Astrocyte (in vitro differentiated cells and primary cell): ENCODE results near the gene SEPTIN12. TPM values are rescaled to one million over a fixed set of nuclear protein-coding genes. Genes with fewer than 3 reads are reported as not detected.

Experiments
- DNase-seq: peaks from one replicate; pipeline ENCODE4 v3.0.0-alpha.2; 2010; ENCODE audit warnings: low read depth
- FAIRE-seq: peaks from 2 replicates; lab custom pipeline; 2011; peaks lifted over from hg19 to GRCh38; lab: Jason Lieb, UNC
- H2AFZ ChIP-seq: 2 replicates; pipeline ENCODE4 v1.6.0; 2012; ENCODE audit warnings: low read depth, low read length, inconsistent platforms
- H3K27ac ChIP-seq: 2 replicates; pipeline ENCODE4 v1.5.1; 2011; ENCODE audit warnings: low read depth, low read length, inconsistent platforms
- H3K27me3 ChIP-seq: 2 replicates; pipeline ENCODE4 v1.6.0; 2011; ENCODE audit warnings: low read length, inconsistent platforms; ENCODE audit not compliant: insufficient read depth
- H3K36me3 ChIP-seq: 2 replicates; pipeline ENCODE4 v1.5.1; 2011; ENCODE audit warnings: low read length, inconsistent platforms; ENCODE audit not compliant: insufficient read depth
- H3K4me1 ChIP-seq: 2 replicates; pipeline ENCODE4 v1.5.1; 2011; ENCODE audit warnings: low read length, inconsistent platforms; ENCODE audit not compliant: insufficient read depth
- H3K4me2 ChIP-seq: 2 replicates; pipeline ENCODE4 v1.6.0; 2012; ENCODE audit warnings: low read length, inconsistent platforms
- H3K4me3 ChIP-seq: 2 replicates; pipeline ENCODE4 v1.5.1; 2011; ENCODE audit warnings: low read depth, mild to moderate bottlenecking, low read length, inconsistent platforms; ENCODE audit not compliant: insufficient read depth
- H3K79me2 ChIP-seq: 2 replicates; pipeline ENCODE4 v1.6.0; 2012; ENCODE audit warnings: mild to moderate bottlenecking, low read length, inconsistent platforms; ENCODE audit not compliant: insufficient read depth
- H3K9ac ChIP-seq: 2 replicates; pipeline ENCODE4 v1.6.0; 2012; ENCODE audit warnings: mild to moderate bottlenecking, low read length, inconsistent platforms
- H3K9me3 ChIP-seq: 2 replicates; pipeline ENCODE4 v1.5.1; 2012; ENCODE audit warnings: low read depth, mild to moderate bottlenecking, low read length, inconsistent platforms; ENCODE audit not compliant: insufficient read depth
- H4K20me1 ChIP-seq: 2 replicates; pipeline ENCODE4 v1.6.0; 2012; ENCODE audit warnings: low read length, inconsistent platforms; ENCODE audit not compliant: insufficient read depth
- H3K27ac Mint-ChIP-seq: one replicate; pipeline ENCODE4 v1.8.0; 2021; ENCODE audit warnings: mild to moderate bottlenecking, mixed read lengths; ENCODE audit not compliant: unreplicated experiment
- H3K27me3 Mint-ChIP-seq: one replicate; pipeline ENCODE4 v1.8.0; 2021; ENCODE audit warnings: low read depth, mixed read lengths; ENCODE audit not compliant: unreplicated experiment
- H3K36me3 Mint-ChIP-seq: one replicate; pipeline ENCODE4 v1.8.0; 2021; ENCODE audit warnings: low read depth, mixed read lengths; ENCODE audit not compliant: unreplicated experiment
- H3K4me1 Mint-ChIP-seq: one replicate; pipeline ENCODE4 v1.8.0; 2021; ENCODE audit warnings: low read depth, mixed read lengths; ENCODE audit not compliant: unreplicated experiment
- H3K4me3 Mint-ChIP-seq: one replicate; pipeline ENCODE4 v1.8.0; 2021; ENCODE audit warnings: mild to moderate bottlenecking, moderate library complexity, mixed read lengths; ENCODE audit not compliant: unreplicated experiment
- H3K9me3 Mint-ChIP-seq: one replicate; pipeline ENCODE4 v1.8.0; 2021; ENCODE audit warnings: mild to moderate bottlenecking, mixed read lengths; ENCODE audit not compliant: unreplicated experiment
- CTCF ChIP-seq: IDR thresholded peaks from 2 replicates; pipeline ENCODE4 v1.5.1; 2011; ENCODE audit warnings: low read depth, mild to moderate bottlenecking, inconsistent platforms, low read length, moderate library complexity; ENCODE audit not compliant: insufficient read depth
- EZH2 ChIP-seq: IDR thresholded peaks from 2 replicates; pipeline ENCODE4 v1.6.1; 2012; ENCODE audit warnings: mild to moderate bottlenecking, low read length, inconsistent platforms; ENCODE audit not compliant: insufficient read depth
- total RNA-seq: library from RNA; stranded (reverse); gene quantifications from 2 replicates; pipeline ENCODE4 v1.2.1, GENCODE V29; 2021

The SEPTIN12 gene
- total RNA-seq, 1 donor from 2014 or later: 5.9 TPM

- H3K27ac Mint-ChIP-seq: peak within 1 kb of the TSS; percentile 80
- peak within 1 kb of the TSS; percentile 75 for H3K27ac ChIP-seq
- no peak for FAIRE-seq
Observed at GRCh38 chr16:4734063-4734729, 53.9 kb downstream of the SEPTIN12 start, which contains the start of the genes ANKS3 and DNAAF8. ANKS3 (minus strand) TSS chr16:4734271; CDS start chr16:4730149, 4,122 bp downstream. DNAAF8 (plus strand) TSS chr16:4734537; CDS start chr16:4736515, 1,978 bp downstream.

GRCh38 chr16:4733747-4734062 is 54.4 kb downstream of the SEPTIN12 start:
- peak overlapping the region; percentile 91 for H3K4me3 Mint-ChIP-seq
- H3K27ac ChIP-seq: peak overlapping the region; percentile 45
- H3K4me2 ChIP-seq: peak overlapping the region; percentile 100
- H3K9me3 Mint-ChIP-seq: no peaks in the 10 kb centered on the region
- H3K36me3 ChIP-seq: peaks cover 7% of the 10 kb centered on the region
- peaks cover 7% of the 10 kb centered on the region for H3K4me1 Mint-ChIP-seq
- peak overlapping the region; percentile 99 for H2AFZ ChIP-seq
- no peaks in the 10 kb centered on the region for H3K27me3 ChIP-seq
- H3K4me3 ChIP-seq: peak overlapping the region; percentile 93
- DNase-seq: no peak
- no peaks in the 10 kb centered on the region for H3K9me3 ChIP-seq
- H3K9ac ChIP-seq: peak overlapping the region; percentile 90
- H4K20me1 ChIP-seq: peaks cover 5% of the 10 kb centered on the region
- H3K27me3 Mint-ChIP-seq: peaks cover 5% of the 10 kb centered on the region
- peaks cover 9% of the 10 kb centered on the region for H3K4me1 ChIP-seq
- H3K79me2 ChIP-seq: peaks cover 34% of the 10 kb centered on the region
- FAIRE-seq: no peak
- peaks cover 6% of the 10 kb centered on the region for H3K36me3 Mint-ChIP-seq
- TF ChIP-seq CTCF (no peak), EZH2 (no peak)
- peak overlapping the region; percentile 62 for H3K27ac Mint-ChIP-seq

More at GRCh38 chr16:4734063-4734729, 53.9 kb downstream of the SEPTIN12 start, which contains the start of the genes ANKS3 and DNAAF8:
- Histone ChIP-seq H4K20me1 (peaks cover 3% of the 10 kb centered on the region), H3K27me3 (no peaks in the 10 kb centered on the region), H3K9ac (peak within 1 kb of the TSS; percentile 90), H2AFZ (peak within 1 kb of the TSS; percentile 99), H3K4me2 (peak within 1 kb of the TSS; percentile 100), H3K36me3 (peaks cover 7% of the 10 kb centered on the region), H3K79me2 (peaks cover 34% of the 10 kb centered on the region), H3K4me3 (peak within 1 kb of the TSS; percentile 93), H3K4me1 (peaks cover 9% of the 10 kb centered on the region), H3K9me3 (no peaks in the 10 kb centered on the region)
- H3K27me3 Mint-ChIP-seq: peaks cover 5% of the 10 kb centered on the region
- peak; percentile 95 for DNase-seq
- no peak for TF ChIP-seq CTCF
- TF ChIP-seq EZH2: no peak
- peaks cover 2% of the 10 kb centered on the region for H3K36me3 Mint-ChIP-seq
- peaks cover 5% of the 10 kb centered on the region for H3K4me1 Mint-ChIP-seq
- H3K4me3 Mint-ChIP-seq: peak within 1 kb of the TSS; percentile 91
- H3K9me3 Mint-ChIP-seq: no peaks in the 10 kb centered on the region
